ENCODE measurements around the gene LOXL1.

- TF ChIP-seq IRF3 (IDR thresholded peaks at IDR 0.05) (no peak), ZNF592 (IDR thresholded peaks at IDR 0.05) (no peak), MXI1 (IDR thresholded peaks at IDR 0.05; ENCODE audit: low read depth, low read length) (no peak), RFX5 (IDR thresholded peaks at IDR 0.05; ENCODE audit: low read depth, low read length) (no peak), BCL11A (IDR thresholded peaks at IDR 0.05; ENCODE audit: low read depth, low read length) (no peak), CTCF (IDR thresholded peaks at IDR 0.05 in 2 of 3, conservative IDR thresholded peaks at IDR 0.05 in 1 of 3; ENCODE audit: control insufficient read depth in 2 of 3, extremely low read depth in 1 of 3, insufficient read depth in 1 of 3, low read depth in 3 of 3, low read length in 3 of 3) (0 out of 6 replicates have a peak, but pooled peaks of 1 of the 3 experiments have one; percentile 4), CHD4 (IDR thresholded peaks at IDR 0.05) (no peak)
Measured at GRCh38 chr15:73986776-73987056, 60.5 kb downstream of the LOXL1 start.
